Measurements from ENCODE around the gene GID4.

The GID4 gene

GRCh38 chr17:18045691-18046350 is 6.6 kb downstream of the GID4 start:
- DNase-seq = no peak

GRCh38 chr17:18055597-18055996 is 16.4 kb downstream of the GID4 start:
- DNase-seq = no peak

DNA sequence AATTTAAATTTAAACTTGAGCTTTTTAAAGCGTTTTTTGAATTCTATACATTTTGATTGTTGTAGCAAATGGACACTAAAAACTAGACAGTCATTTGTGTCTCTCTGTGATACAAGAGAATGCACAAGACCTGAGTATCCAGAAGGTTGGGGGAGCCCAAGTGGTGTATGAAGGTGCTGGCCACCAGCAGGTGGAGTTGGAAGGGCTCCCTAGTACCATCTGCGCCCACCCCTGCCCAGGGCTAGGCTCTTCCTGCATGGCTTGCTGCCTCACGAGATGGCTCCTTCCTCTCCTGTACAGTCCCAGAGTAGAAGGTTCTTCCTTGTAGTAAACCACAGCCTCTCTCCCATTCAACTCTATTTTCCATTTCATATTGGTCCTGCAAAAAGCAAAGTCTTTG is 17.0 kb downstream of the GID4 start:
- no peak for DNase-seq

GRCh38 chr17:18059283-18059682 is 20.1 kb downstream of the GID4 start:
- no peak for DNase-seq

DNA sequence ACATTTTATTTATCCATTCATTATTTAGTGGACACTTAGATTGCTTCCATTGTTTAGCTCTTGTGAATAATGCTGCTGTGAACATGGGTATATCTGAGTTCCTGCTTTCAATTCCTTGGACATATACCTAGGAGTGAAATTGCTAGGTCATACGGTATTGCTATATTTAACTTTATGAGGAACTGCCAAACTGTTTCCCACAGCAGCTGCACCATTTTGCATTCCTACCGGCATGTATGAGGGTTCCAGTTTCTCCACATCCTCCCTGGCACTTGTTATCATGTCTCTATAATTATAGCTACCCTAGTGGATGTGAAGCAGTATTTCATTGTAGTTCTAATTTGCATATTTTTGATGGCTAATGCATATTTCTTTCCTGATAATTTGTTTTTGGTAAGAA is 24.8 kb downstream of the GID4 start:
- no peak for DNase-seq

DNA sequence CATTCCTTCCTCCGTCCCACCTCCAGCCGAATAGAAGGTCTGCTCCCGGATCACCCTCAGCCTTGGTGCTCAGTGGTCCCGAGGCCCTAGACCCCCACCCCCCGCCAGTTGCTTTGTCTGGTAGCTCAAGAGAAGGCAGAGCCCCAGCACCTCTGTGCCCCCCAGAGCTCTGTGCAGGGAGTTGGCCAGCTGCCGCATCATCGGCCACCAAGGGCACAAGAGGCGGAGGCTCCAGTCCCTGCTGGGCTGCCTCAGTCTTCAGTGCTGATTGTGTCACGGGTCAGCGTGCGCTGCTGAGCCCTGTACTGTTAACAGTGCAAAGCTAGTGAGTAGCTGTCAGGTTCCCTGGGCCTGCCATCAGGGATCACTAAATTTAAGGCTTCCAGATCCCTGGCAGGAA is 26.3 kb downstream of the GID4 start:
- no peak for DNase-seq

DNA sequence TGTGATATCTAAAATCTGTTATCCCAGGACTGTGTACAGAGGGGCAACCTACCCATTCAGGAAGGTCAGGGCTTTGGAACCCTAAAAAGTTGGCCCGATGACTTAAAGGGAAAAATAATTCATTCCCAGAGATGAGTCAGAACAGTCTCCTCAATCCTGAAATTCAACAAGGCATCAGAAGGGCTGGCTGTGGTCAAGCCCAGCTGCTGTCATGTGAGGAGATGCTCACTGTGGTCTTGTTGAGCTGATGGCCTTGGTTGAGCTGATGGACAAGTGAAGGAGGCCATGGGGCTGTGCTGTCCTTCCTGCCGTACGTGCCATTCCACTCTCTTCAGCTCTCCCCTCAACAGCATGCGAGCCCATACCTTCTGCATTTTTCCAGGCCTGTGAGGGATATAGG is 27.7 kb downstream of the GID4 start:
- no peak for DNase-seq

DNA sequence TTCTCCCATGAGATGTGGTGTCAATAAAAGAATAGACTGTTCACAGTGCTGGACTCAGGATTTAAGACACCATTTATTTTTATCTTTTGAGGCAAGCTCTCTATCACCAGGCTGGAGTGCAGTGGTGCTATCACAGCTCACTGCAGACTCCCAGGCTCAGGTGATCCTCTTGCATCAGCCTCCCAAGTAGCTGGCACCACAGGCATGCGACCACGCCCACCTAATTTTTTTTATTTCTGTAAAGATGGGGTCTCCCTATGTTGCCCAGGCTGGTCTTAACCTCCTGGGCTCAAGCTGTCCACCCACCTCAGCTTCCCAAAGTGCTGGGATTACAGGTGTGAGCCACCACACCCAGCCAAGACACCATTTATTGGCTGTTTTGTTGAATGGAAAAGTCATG is 29.9 kb downstream of the GID4 start:
- DNase-seq = no peak

DNA sequence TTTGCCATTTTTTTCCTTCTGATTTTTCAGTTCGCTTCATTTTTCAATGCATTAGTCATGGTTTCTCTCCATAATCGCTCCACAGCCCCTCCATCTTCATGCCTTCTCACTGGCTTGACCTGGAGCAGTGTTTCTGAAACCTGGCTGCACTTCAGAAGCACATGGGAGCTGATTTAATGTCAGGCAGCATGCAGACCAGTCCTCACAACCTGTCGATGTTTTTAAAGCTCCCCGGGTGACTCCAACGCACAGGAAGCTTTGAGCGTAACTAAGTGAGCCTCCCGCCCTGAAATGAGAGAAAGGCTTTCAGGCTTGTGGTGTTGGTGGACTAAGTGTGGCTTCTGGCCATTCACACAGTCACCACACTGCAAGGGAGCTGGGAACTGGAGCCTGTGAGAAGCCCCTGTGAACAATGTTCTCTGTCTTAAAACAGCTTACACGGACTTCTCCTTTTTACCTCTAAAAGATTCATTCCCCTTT is 31.7 kb downstream of the GID4 start:
- peak; percentile 79 for DNase-seq

DNA sequence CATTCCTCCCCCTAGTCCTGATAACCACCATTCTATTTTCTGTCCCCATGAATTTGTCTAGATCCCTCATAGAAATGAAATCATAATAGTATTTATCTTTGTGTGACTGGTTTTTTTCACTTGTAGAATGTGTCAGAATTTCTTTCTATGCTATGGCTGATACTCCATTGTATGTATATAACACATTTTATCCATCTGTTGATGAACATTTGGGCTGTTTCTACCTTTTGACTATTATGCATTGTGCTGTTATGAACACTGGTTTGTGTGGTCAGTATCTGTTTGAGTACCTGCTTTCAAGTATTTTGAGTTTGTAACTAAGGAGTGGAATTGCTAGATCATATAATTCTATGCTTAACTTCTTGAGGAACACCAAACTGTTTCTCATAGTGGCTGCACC is 32.5 kb downstream of the GID4 start:
- no peak for DNase-seq

DNA sequence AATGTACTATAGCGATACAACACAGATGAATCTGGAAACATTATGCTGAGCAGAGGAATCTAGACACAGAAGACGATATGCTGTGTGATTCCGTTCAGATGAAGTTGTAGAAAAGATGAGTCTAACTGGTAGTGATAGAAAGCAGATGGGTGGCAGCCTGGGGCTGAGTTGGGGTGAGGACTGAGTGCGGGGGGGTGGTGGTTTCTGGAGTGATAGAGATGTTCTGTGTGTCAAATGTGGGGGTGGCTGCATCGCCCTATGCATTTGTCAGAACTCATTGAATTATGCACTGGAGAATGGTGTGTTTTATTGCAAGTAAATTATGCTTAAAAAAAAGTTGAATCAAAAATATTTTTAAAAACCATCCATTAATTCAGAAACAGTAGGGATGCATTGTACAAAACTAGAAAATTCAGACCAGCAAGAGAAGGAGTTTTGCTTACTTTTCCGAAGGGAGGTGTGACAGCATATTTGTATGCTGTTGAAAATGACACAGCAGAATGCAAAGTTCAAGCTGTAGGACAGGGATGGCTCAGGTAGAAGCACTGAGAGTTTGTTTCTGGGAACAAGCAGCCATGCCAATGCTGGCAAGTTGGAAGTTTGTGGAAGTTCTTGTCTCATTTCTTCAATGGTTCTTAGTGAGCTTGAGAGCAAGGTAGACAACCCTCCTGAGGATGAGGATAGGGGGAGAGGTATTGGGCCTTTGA is 35.5 kb downstream of the GID4 start:
- no peak for DNase-seq

- DNase-seq = no peak
Observed at GRCh38 chr17:18076936-18077335, 37.7 kb downstream of the GID4 start.

- DNase-seq = no peak
Observed at GRCh38 chr17:18079543-18079942, 40.3 kb downstream of the GID4 start.

DNA sequence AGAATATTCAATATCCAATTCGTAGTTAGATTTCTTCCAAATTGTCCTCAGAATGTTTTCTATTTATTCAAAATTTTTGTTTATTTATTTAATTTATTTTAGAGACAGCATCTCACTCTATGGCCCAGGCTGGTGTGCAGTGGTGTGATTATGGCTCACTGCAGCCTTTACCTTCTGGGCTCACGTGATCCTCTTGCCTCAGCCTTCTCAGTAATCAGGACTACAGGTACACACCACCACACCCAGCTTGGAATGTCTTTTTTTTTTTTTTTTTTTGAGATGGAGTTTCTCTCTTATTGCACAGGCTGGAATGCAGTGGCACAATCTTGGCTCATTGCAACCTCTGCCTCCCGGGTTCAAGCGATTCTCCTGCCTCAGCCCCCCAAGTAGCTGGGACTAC is 45.0 kb downstream of the GID4 start:
- DNase-seq = no peak

DNA sequence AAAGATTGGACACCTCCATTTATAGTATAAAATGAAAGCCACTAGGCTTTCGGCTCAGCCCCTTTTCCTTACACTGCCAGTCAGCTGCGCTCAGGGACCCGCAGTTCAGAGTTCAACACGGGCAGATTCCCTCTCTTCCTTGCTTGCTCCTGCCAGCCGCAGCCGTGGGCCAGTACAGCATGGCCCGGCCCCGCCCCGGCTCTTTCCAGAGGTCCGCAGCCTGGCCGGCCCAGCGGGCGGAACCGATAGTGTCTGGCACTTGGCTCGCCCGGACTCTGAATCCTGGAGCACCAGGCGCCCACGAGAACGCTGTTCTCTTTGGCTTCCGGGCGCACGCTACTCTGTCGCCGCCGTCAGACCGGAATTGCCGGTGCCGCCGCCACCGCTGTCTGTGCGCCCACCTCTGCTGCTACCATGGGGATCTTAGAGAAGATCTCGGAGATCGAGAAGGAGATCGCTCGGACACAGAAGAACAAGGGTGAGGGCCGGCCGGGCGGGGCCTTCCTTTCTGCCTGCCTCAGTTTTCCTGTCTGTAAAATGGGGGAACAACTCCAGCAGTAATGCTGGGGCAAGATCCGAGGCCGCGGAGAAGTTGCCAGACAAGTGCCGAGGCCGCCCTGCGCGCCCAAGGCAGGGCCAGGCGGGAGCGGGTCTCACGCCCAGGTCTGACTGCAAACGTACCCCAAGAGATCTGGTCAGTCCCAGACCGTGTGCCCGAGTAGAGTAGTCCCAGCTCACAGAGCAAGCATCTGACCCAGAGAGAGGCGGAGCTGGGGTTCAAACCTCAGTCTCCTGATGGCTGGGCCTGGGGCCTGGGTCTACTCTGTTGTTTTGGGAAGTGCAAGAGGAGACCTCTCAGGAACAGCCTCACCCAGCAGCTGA is 48.6 kb downstream of the GID4 start, which contains the start of gene DRG2:
DRG2 (plus strand) TSS at position 339 of the 882 bp plus-strand sequence; CDS start at position 415, 76 bp downstream.
- peak; percentile 85 for DNase-seq

DNA sequence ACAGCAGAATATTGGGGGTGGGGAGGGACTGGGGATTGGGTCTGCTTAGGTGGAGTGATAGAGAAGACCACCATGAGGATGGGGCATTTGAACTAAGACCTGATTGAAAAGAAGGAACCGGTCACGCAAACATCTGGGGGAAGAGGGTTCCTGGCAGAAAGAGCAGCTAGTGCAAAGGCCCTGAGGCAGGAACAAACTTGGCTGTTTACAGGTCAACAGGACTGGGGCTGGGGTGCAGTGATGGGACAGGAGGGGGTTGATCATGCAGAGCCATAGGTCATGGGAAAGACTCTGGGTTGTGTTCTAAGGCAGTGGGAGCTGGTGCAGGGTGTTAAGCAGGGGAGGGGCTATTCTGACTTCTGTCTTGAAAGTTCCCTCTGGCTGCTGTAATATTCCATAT is 50.4 kb downstream of the GID4 start:
- no peak for DNase-seq

- DNase-seq = peak; percentile 63
Observed at GRCh38 chr17:18093616-18094408, 54.6 kb downstream of the GID4 start.

- no peak for DNase-seq
Observed at GRCh38 chr17:18094409-18094807, 55.2 kb downstream of the GID4 start.

DNA sequence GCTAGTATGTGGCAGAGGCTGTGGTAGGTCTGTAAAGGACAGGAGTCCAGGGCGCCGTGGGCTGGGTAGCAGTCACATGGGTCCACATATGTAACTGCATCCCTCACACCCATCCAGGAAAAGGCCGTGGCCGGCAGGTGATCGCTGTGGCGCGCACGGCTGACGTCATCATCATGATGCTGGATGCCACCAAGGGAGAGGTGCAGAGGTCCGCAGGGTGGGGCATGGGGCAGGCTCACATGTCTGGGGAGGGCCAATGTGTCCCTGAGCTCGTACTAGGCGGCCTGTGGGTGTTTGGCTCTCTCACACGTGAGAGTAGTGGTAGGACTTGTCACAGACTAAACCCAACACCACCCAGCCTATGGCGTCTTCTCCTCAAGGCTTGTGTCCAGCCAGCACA is 60.3 kb downstream of the GID4 start:
- no peak for DNase-seq

DNA sequence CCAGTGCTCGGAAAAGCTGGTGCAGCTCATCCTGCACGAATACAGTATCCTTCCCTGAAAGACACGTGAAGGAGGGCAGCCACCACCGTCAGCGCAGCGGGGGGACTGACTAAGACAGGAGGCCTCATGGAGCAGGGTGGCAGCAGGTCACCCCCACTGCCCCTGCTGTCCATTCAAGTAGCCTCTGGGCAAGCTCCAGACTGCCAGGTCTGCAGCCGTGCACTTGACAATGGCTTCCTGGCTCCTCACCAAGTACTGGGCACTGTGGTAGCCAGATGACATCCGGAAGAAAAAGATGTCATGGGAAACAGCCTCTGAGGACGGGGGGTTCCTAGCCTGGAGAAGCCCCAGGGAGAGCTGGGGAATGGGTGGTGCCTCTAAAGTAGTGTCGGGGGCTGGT is 61.4 kb downstream of the GID4 start:
- no peak for DNase-seq

DNA sequence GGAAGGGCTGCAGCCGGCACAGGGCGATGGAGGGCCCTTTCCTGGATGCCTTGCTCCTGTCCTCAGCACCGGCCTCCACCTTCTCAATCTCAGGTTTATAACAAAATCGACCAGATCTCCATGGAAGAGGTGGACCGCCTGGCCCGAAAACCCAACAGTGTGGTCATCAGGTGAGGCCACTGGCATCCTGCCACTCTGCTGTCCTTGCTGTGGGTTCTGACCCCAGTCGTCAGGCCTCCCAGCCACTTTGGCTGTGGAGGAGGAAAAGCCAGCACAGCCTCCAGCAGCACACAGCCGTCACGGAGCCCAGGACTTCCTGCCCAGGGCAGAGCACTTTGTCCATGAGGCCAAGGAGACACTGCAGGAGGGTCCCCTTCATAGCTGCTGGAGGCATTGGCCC is 62.6 kb downstream of the GID4 start:
- DNase-seq = no peak

GRCh38 chr17:18102640-18103039 is 63.4 kb downstream of the GID4 start:
- no peak for DNase-seq

DNA sequence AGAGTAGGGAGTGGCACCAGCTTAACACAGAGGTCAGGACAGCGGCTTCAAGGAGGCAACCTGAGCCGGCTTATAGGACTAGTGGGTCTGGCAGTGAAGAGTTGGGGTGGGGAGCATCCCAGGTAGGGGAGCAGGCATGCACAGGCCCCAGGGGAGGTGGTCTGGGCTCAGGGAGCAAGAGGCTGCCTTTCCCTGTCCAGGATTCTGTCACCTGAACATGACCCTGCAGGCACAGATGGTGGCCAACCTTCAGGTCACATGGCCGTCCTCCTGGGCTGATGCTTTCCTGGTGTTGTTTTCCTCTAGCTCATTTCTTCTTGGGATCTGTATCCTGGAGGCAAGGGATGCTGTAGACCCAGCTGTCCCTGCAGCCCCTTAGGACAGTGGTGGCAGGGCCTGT is 65.8 kb downstream of the GID4 start:
- DNase-seq = no peak

All from NCI-H2171 treated with DMSO at 0.1 percent for 48 hours (cell line).